ENCODE measurements around the gene GRK2.

DNA sequence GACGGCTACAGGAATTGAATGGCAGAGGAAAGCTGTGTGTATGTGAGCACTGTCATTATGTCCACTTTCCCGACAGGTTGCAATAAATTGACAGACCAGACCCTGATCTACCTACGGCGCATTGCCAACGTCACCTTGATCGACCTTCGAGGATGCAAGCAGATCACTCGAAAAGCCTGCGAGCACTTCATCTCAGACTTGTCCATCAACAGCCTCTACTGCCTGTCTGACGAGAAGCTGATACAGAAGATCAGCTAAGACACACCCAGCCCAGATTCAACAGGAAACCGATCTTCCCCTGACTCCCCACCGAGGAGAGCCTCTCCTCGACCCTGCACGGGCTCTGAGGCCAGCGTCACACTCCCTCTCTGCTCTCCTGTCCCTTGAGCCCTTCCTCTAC is 11.5 kb upstream of the GRK2 start:
- TF ChIP-seq POLR2AphosphoS5 (IDR thresholded peaks at IDR 0.05) (no peak), CTCF (IDR thresholded peaks at IDR 0.05 in 8 of 11, conservative IDR thresholded peaks at IDR 0.05 in 3 of 11) (no peak), POLR2A (IDR thresholded peaks at IDR 0.05) (no peak)

Measured in spleen (tissue), 7 donors.